ENCODE data around the gene CUL5. TPM values are rescaled to one million over a fixed set of nuclear protein-coding genes. Genes with fewer than 3 reads are reported as not detected.

CUL5 gene
- total and polyA plus RNA-seq, 2 of the 4 experiments (the other 2 are of a cell fraction): 8.8 to 31.0 TPM

GRCh38 chr11:108012139-108012725 is 3.5 kb downstream of the CUL5 start:
- H3K4me2 ChIP-seq (ENCODE audit: low read depth, low read length): no peak overlapping the region
- dilution Hi-C loops (cut with HindIII; ENCODE audit: low sequenced_read_pairs, unreplicated experiment) (no loop called here), intact Hi-C loops (cut with micrococcal nuclease) (loop anchor here (5.0 kb wide), 2 partner anchors 80 to 100 kb away; no protein-coding TSS in a partner anchor), in situ Hi-C loops (cut with MboI; ENCODE audit: low sequenced_read_pairs) (loop anchor here (10.0 kb wide), 1 partner anchor 643 kb away; no protein-coding TSS in a partner anchor)
- peaks cover 40% of the 10 kb centered on the region for H4K20me1 ChIP-seq (ENCODE audit: insufficient read depth, low read length)
- no peak overlapping the region for H2AK5ac ChIP-seq (ENCODE audit: low read depth, low read length)
- no peak overlapping the region for H2BK120ac ChIP-seq (ENCODE audit: low read depth, low read length)
- no peaks in the 10 kb centered on the region for H3K9me3 ChIP-seq (ENCODE audit: control insufficient read depth, insufficient read depth, low read length)
- no peaks in the 10 kb centered on the region for H3K27me3 ChIP-seq (ENCODE audit: control insufficient read depth, insufficient read depth, low read length)
- peaks cover 8% of the 10 kb centered on the region; the same call in 1 of the 2 replicates for H3K9me1 ChIP-seq (ENCODE audit: insufficient read depth, low read length)
- no peak overlapping the region for H4K5ac ChIP-seq (ENCODE audit: low read depth, low read length)
- no peak for ATAC-seq (ENCODE audit: low read depth)
- H3K23ac ChIP-seq (ENCODE audit: low read depth, low read length): no peak overlapping the region
- no peak overlapping the region for H3K14ac ChIP-seq (replicated peaks; ENCODE audit: low read depth, low read length)
- 100% methylated on average over 1 of the region's 5 CpGs; no CpG with 5 or more reads in 1 of the 2 experiments for WGBS, 2 experiments (ENCODE audit: extremely low coverage in 2 of 2, insufficient read length in 1 of 2)
- DNase-seq: no peak
- CTCF ChIA-PET: interaction anchor here (0.9 kb wide), 1 partner anchor 25 kb away, joined by 3 read pairs; no protein-coding TSS in a partner anchor
- TF ChIP-seq ELK1 (IDR thresholded peaks at IDR 0.05; ENCODE audit: borderline replicate concordance, low read depth, low read length) (no peak), RFX5 (IDR thresholded peaks at IDR 0.05; ENCODE audit: low read depth, low read length) (no peak), BHLHE40 (IDR thresholded peaks at IDR 0.05; ENCODE audit: low read depth, low read length) (no peak), USF2 (IDR thresholded peaks at IDR 0.05; ENCODE audit: low read depth, low read length) (no peak), CEBPB (IDR thresholded peaks at IDR 0.05; ENCODE audit: low read depth, low read length) (no peak)
- peaks cover 13 to 53% of the 10 kb centered on the region in 2 experiments; a peak in 3 of 4 replicates for H3K79me1 ChIP-seq (ENCODE audit: low read depth in 1 of 2, low read length in 2 of 2)
- no peaks in the 10 kb centered on the region for H3K4me1 ChIP-seq (ENCODE audit: control insufficient read depth, insufficient read depth, low read length)
- H3K36me3 ChIP-seq (ENCODE audit: control insufficient read depth, insufficient read depth, low read length): no peaks in the 10 kb centered on the region; the same call in 1 of the 2 replicates
- H3K9ac ChIP-seq (ENCODE audit: low read depth, low read length): no peak overlapping the region
- H2BK15ac ChIP-seq (ENCODE audit: low read depth, low read length): no peak overlapping the region
- H2BK5ac ChIP-seq (ENCODE audit: low read depth, low read length, poor library complexity, severe bottlenecking): no peak overlapping the region
- no peak overlapping the region for H2AFZ ChIP-seq (replicated peaks; ENCODE audit: low read length, poor library complexity)
- H4K91ac ChIP-seq (ENCODE audit: insufficient read depth, low read depth, low read length): no peak overlapping the region
- no peak overlapping the region for H3K56ac ChIP-seq (ENCODE audit: extremely low read depth, insufficient read depth, low read length)
- no peak overlapping the region for H2AK9ac ChIP-seq (replicated peaks; ENCODE audit: low read depth, low read length, poor library complexity)
- no peak overlapping the region for H3K27ac ChIP-seq (ENCODE audit: insufficient read depth, low read length)
- H3K4ac ChIP-seq (ENCODE audit: low read depth, low read length): no peak overlapping the region
- POLR2A ChIA-PET (ENCODE audit: unreplicated experiment): no interaction called here
- no peak overlapping the region for H3K4me3 ChIP-seq (ENCODE audit: insufficient read depth, low read depth, low read length)
- H2BK20ac ChIP-seq (ENCODE audit: low read depth, low read length): no peak overlapping the region
- no peak overlapping the region for H3K18ac ChIP-seq (ENCODE audit: low read depth, low read length)
- BruUV-seq (replicated peaks): no TSS peak
- no peak overlapping the region for H4K8ac ChIP-seq (ENCODE audit: low read depth in 2 of 2, low read length in 2 of 2)
